Astrocyte of the cerebellum (primary cell): ENCODE results near the gene HECTD1.
"Not testable (repeated sequence)": the region's sequence is repeated elsewhere in the genome, so short reads cannot be mapped to it uniquely, and the experiment has no call there.

Source experiments
- DNase-seq: peaks from one replicate; pipeline ENCODE4 v3.0.0-alpha.2; 2011; ENCODE audit warnings: low read depth
- H3K4me3 ChIP-seq: 2 replicates; pipeline ENCODE4 v1.5.1; 2011; ENCODE audit warnings: mild to moderate bottlenecking, low read depth, low read length, moderate library complexity
- in situ Hi-C: cut with HindIII; loops from 2 replicates; pipeline ENCODE4 v1.10.0; 2017; ENCODE audit warnings: low sequenced_read_pairs
- TF ChIP-seq, protein P1 (sequence below): IDR thresholded peaks from 2 replicates; pipeline ENCODE4 v1.5.1; 2012; ENCODE audit warnings: low read length, low read depth, moderate library complexity, mild to moderate bottlenecking; ENCODE audit errors: missing control alignments

Gene HECTD1

DNA sequence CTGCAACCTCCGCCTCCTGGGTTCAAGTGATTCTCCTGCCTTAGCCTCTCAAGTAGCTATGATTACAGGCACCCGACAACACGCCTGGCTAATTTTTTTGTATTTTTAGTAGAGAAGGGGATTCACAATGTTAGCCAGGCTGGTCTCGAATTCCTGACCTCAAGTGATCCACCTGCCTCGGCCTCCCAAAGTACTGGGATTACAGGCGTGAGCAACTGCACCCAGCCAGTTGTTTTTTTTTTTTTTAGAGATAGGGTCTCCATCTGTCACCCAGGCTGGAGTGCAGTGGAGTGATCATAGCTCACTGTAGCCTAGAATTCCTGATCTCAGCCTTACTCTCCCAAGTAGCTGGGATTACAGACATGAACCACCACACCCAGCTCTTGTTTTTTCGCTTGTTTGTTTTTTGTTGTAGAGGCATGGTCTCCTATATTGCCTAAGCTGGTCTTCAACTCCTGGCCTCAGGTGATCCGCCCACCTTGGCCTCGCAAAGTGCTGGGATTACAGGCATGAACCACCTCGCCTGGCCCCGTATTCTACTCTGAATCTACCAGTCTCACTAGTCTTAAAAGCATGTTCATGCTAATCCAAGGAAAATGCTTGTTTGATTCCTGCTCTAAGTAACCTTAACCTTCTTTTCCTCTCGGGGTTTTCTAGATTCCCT lies 149.8 kb downstream of the HECTD1 start:
- in situ Hi-C loops: no loop called here
- DNase-seq: no peak
- TF ChIP-seq, protein P1, sequence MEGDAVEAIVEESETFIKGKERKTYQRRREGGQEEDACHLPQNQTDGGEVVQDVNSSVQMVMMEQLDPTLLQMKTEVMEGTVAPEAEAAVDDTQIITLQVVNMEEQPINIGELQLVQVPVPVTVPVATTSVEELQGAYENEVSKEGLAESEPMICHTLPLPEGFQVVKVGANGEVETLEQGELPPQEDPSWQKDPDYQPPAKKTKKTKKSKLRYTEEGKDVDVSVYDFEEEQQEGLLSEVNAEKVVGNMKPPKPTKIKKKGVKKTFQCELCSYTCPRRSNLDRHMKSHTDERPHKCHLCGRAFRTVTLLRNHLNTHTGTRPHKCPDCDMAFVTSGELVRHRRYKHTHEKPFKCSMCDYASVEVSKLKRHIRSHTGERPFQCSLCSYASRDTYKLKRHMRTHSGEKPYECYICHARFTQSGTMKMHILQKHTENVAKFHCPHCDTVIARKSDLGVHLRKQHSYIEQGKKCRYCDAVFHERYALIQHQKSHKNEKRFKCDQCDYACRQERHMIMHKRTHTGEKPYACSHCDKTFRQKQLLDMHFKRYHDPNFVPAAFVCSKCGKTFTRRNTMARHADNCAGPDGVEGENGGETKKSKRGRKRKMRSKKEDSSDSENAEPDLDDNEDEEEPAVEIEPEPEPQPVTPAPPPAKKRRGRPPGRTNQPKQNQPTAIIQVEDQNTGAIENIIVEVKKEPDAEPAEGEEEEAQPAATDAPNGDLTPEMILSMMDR: no peak
- H3K4me3 ChIP-seq: no peak overlapping the region

DNA sequence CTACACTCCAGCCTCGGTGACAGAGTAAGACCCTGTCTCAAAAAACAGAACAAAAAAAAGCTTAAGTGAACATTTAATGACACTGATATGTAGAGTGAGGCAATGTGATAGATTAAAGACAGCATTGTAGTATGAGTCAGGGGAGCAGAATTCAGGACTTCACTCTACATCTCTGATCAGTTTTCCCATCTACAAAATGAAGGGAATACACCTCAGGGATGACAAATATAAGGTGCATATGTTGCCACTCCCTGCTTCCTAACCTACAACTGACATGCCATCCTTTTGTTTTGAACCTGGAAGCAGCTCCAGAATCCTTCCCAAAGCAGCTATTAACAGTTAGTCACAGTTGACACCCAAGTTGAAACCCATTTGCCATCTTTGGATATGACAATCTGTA lies 150.6 kb downstream of the HECTD1 start:
- TF ChIP-seq, protein P1: no peak
- in situ Hi-C loops: no loop called here
- DNase-seq: no peak
- no peak overlapping the region for H3K4me3 ChIP-seq

DNA sequence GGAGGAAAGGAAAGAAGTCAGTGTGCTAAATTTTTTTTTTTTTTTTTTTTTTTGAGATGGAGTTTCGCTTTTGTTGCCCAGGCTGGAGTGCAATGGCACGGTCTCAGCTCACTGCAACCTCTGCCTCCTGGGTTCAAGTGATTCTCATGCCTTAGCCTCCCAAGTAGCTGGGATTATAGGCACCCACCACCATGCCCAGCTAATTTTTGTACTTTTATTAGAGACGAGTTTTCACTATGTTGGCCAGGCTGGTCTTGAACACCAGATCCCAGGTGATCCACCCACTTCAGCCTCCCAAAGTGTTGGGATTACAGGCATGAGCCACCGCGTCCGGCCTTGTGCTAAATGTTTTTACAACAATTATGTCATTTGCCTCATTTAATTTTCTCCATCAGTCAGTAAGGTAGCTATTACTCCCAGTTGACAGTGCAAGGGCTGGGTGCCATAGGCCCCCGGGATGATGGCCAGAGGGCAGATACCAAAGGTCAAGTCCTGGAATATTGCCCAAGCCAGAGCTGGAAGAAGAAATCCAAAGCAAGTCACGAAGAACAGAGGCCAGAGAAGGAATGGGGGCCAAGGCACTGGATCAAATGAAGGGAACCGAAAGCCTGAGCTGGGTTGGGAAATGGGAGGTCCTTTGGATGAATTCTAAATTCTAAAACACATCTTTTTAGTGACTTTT lies 154.5 kb downstream of the HECTD1 start:
- in situ Hi-C loops, H3K4me3 ChIP-seq, DNase-seq: not testable (repeated sequence)

DNA sequence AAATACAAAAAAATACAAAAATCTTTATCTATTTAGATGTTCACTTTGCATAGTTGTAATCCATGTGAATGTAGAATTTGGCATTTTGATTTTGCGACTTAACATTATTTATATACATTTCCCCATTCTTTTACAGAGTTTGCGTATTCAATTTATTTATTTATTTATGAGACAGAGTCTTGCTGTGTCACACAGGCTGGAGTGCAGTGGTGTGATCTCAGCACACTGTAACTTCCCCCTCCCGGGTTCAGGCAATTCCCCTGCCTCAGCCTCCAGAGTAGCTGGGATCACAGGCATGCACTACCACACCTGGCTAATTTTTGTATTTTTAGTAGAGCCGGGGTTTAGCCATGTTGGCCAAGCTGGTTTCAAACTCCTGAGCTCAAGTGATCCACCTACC lies 156.1 kb downstream of the HECTD1 start:
- no peak overlapping the region for H3K4me3 ChIP-seq
- no peak for DNase-seq
- TF ChIP-seq, protein P1: no peak
- in situ Hi-C loops: no loop called here

DNA sequence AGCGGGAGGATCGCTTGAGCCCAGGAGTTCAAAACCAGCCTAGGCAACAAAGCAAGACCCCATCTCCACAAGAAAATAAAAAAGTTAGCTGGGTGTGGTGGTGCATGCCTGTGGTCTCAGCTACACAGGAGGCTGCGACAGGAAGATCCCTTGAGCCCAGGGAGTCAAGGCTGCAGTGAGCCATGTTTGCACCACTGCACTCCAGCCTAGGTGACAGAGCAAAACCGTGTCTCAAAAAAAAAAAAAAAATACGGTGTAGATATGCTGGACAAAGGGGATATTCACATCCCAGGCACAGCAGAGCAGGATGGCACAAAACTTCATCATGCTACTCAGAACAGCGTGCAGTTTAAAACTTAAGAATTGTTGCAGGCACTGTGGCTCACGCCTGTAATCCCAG lies 156.6 kb downstream of the HECTD1 start:
- in situ Hi-C loops: no loop called here
- H3K4me3 ChIP-seq: no peak overlapping the region
- DNase-seq: no peak
- TF ChIP-seq, protein P1: no peak
